IPS-20b (cell line): ENCODE measurements around the gene MS4A12.
"Not testable (repeated sequence)": the region's sequence is repeated elsewhere in the genome, so short reads cannot be mapped to it uniquely, and the experiment has no call there.

Experiments used
- H3K27ac ChIP-seq: one replicate; pipeline ENCODE4 v1.5.1; 2013; ENCODE audit warnings: low read length
- H3K27me3 ChIP-seq: 2 replicates; pipeline ENCODE4 v1.6.1; 2013; ENCODE audit warnings: mild to moderate bottlenecking, low read length, inconsistent platforms; ENCODE audit not compliant: insufficient read depth
- H3K36me3 ChIP-seq: 2 replicates; pipeline ENCODE4 v1.6.1; 2013; ENCODE audit warnings: low read depth, mild to moderate bottlenecking, inconsistent platforms, low read length, moderate library complexity; ENCODE audit not compliant: insufficient read depth
- H3K4me1 ChIP-seq: 2 replicates; pipeline ENCODE4 v1.6.1; 2013; ENCODE audit warnings: mild to moderate bottlenecking, control low read depth, inconsistent platforms, low read length, moderate library complexity; ENCODE audit not compliant: insufficient read depth
- H3K4me3 ChIP-seq: 2 replicates; pipeline ENCODE4 v1.5.1; 2013; ENCODE audit warnings: mild to moderate bottlenecking, low read length, inconsistent platforms
- H3K9ac ChIP-seq: 2 replicates; pipeline ENCODE4 v1.6.1; 2013; ENCODE audit warnings: low read depth, mild to moderate bottlenecking, inconsistent platforms, low read length, moderate library complexity
- H3K9me3 ChIP-seq: 2 replicates; pipeline ENCODE4 v1.6.1; 2013; ENCODE audit warnings: mild to moderate bottlenecking, low read depth, low read length, inconsistent platforms; ENCODE audit not compliant: insufficient read depth

MS4A12 gene, protein sequence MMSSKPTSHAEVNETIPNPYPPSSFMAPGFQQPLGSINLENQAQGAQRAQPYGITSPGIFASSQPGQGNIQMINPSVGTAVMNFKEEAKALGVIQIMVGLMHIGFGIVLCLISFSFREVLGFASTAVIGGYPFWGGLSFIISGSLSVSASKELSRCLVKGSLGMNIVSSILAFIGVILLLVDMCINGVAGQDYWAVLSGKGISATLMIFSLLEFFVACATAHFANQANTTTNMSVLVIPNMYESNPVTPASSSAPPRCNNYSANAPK

DNA sequence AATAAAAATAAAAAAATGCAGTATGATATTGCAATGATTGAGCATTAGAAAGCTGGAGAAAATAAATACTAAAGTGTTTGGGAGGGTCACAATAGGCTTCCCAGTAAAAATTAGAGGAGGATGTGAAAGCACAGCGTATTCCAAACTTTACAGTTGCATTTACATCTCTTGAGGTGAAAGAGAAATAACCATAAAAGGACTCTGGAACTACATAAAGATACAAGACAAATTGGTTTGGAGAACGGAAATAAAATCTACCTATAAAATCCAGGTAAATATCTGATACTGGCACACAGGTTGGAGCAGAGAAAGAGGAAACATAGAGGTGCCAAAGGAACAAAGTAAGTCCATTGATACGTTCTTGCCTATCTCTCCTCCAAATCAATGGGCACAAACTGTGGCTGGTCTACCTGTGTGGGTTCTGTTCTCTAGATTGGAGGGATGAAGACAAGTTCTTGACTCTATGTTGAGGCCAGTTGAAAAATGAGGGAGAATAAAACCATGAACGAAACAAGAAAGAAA is at the start of gene MS4A12:
MS4A12 (plus strand) TSS at position 291 of the 522 bp plus-strand sequence. CDS start 4,541 bp downstream, outside the sequence.
- Histone ChIP-seq H3K36me3 (no peaks in the 10 kb centered on the region), H3K27ac (no peak within 1 kb of the TSS), H3K27me3 (no peaks in the 10 kb centered on the region), H3K9me3 (no peaks in the 10 kb centered on the region), H3K4me3 (no peak within 1 kb of the TSS), H3K4me1 (peaks cover 4% of the 10 kb centered on the region; the same call in 1 of the 2 replicates), H3K9ac (no peak within 1 kb of the TSS)

DNA sequence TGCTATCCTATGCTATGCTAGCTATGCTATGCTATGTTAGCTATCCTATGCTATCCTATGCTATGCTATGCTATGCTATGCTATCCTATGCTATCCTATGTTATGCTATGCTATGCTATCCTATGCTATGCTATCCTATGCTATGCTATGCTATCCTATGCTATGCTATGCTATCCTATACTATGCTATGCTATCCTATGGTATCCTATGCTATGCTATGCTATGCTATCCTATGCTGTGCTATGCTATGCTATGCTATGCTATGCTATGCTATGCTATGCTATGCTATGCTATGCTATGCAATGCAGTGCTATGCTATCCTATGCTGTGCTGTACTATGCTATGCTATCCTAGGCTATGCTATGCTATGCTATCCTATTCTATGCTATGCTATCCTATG is 45.5 kb upstream of the MS4A12 start:
- no peak overlapping the region for H3K4me3 ChIP-seq
- H3K27ac ChIP-seq: no peak overlapping the region
- H3K9me3 ChIP-seq: peaks cover 4% of the 10 kb centered on the region; the same call in 1 of the 2 replicates
- H3K36me3 ChIP-seq: no peaks in the 10 kb centered on the region
- H3K9ac ChIP-seq: no peak overlapping the region
- no peaks in the 10 kb centered on the region for H3K4me1 ChIP-seq
- H3K27me3 ChIP-seq: no peaks in the 10 kb centered on the region

- Histone ChIP-seq H3K27me3 (no peaks in the 10 kb centered on the region), H3K36me3 (no peaks in the 10 kb centered on the region), H3K9me3 (peaks cover 4% of the 10 kb centered on the region; the same call in 1 of the 2 replicates), H3K4me3 (no peak overlapping the region), H3K27ac (no peak overlapping the region), H3K9ac (no peak overlapping the region), H3K4me1 (no peaks in the 10 kb centered on the region)
These were observed 44.7 kb upstream of the MS4A12 start for GRCh38 chr11:60447846-60448245.

GRCh38 chr11:60451185-60451584 is 41.4 kb upstream of the MS4A12 start:
- not testable (repeated sequence) for H3K27ac ChIP-seq, H3K4me1 ChIP-seq, H3K36me3 ChIP-seq, H3K27me3 ChIP-seq, H3K4me3 ChIP-seq, H3K9ac ChIP-seq, H3K9me3 ChIP-seq

- H3K36me3 ChIP-seq: no peaks in the 10 kb centered on the region
- no peaks in the 10 kb centered on the region for H3K27me3 ChIP-seq
- no peak overlapping the region for H3K9ac ChIP-seq
- H3K4me1 ChIP-seq: no peaks in the 10 kb centered on the region
- H3K27ac ChIP-seq: no peak overlapping the region
- no peak overlapping the region for H3K4me3 ChIP-seq
- H3K9me3 ChIP-seq: peaks cover 4% of the 10 kb centered on the region; the same call in 1 of the 2 replicates
These were observed 38.4 kb upstream of the MS4A12 start for GRCh38 chr11:60454212-60454611.

DNA sequence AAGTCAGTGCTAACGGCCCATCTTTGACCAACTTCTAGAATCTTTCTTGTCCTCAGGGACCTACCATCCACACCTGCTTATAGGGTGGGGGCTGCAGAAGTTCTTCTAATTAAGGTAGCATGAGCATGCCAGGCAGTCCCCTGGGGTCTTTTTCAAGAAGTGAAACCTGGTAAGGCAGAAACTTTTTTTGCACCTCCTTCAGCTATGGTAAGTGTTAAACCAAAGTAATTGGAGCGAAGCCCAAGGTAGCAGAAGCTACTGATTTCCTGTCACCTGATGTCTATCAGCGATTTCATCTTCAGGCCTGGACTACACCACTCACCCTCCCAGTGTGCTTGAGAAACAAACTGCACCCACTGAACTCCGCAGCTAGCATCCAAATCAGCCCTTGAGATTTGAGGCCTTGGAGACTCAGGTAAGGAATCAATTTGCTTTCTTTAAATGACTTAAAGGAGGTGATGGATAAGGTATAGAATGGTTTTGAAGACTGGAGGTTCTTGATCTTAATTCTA is 37.0 kb upstream of the MS4A12 start, which contains the start of gene MS4A1:
MS4A1 (plus strand) TSS at position 317 of the 512 bp plus-strand sequence. CDS start 6,528 bp downstream, outside the sequence.
- H3K9ac ChIP-seq: no peak within 1 kb of the TSS
- H3K27me3 ChIP-seq: no peaks in the 10 kb centered on the region
- no peak within 1 kb of the TSS for H3K27ac ChIP-seq
- H3K9me3 ChIP-seq: no peaks in the 10 kb centered on the region
- H3K4me1 ChIP-seq: no peaks in the 10 kb centered on the region
- H3K4me3 ChIP-seq: no peak within 1 kb of the TSS
- H3K36me3 ChIP-seq: no peaks in the 10 kb centered on the region

DNA sequence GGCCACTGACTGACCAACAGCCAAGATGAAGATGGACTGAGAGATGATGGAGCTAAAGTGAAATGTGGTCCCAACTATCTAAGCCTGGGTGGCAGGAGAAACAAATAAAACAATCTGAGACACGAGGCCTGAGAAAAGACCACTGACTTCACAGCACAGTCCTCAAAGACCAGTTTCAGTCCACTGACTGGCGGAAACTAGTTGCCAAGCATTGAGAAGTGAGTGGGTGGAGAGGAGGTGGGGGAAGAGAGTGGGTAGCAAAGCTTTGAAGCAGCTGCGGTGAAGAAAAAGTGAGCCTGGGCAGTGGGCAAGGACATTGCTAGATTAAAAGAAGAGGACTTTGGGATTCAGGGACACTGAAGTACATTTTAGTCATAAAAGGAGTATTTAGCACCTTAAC is 35.0 kb upstream of the MS4A12 start:
- Histone ChIP-seq H3K36me3 (no peaks in the 10 kb centered on the region), H3K27me3 (no peaks in the 10 kb centered on the region), H3K9ac (no peak overlapping the region), H3K27ac (no peak overlapping the region), H3K4me3 (no peak overlapping the region), H3K4me1 (no peaks in the 10 kb centered on the region), H3K9me3 (no peaks in the 10 kb centered on the region)

GRCh38 chr11:60459345-60459744 is 33.2 kb upstream of the MS4A12 start:
- no peak overlapping the region for H3K4me3 ChIP-seq
- H3K27me3 ChIP-seq: no peaks in the 10 kb centered on the region
- H3K9me3 ChIP-seq: no peaks in the 10 kb centered on the region
- no peaks in the 10 kb centered on the region for H3K36me3 ChIP-seq
- H3K9ac ChIP-seq: no peak overlapping the region
- no peak overlapping the region for H3K27ac ChIP-seq
- H3K4me1 ChIP-seq: no peaks in the 10 kb centered on the region

DNA sequence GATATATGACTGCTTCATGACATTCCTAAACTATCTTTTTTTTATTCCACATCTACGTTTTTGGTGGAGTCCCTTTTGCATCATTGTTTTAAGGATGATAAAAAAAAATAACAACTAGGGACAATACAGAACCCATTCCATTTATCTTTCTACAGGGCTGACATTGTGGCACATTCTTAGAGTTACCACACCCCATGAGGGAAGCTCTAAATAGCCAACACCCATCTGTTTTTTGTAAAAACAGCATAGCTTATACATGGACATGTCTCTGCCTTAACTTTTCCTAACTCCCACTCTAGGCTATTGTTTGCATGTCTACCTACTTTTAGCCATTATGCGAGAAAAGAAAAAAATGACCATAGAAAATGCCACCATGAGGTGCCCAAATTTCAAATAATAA is 23.7 kb upstream of the MS4A12 start:
- Histone ChIP-seq H3K27me3 (no peaks in the 10 kb centered on the region), H3K27ac (no peak overlapping the region), H3K4me3 (no peak overlapping the region), H3K4me1 (no peaks in the 10 kb centered on the region), H3K9me3 (no peaks in the 10 kb centered on the region), H3K9ac (no peak overlapping the region), H3K36me3 (no peaks in the 10 kb centered on the region)

DNA sequence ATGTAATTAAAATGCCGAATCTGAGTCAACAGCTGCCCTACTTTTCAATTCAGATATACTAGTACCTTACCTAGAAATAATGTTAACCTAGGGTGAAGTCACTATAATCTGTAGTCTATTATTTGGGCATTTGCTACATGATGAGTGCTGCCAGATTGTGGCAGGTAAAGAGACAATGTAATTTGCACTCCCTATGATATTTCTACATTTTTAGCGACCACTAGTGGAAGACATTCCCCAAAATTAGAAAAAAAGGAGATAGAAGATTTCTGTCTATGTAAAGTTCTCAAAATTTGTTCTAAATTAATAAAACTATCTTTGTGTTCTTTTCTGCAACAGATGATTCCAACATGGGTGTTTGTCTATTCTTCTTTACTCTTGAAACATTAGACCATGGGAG is 22.9 kb upstream of the MS4A12 start:
- H3K27me3 ChIP-seq: no peaks in the 10 kb centered on the region
- H3K4me3 ChIP-seq: no peak overlapping the region
- no peak overlapping the region for H3K9ac ChIP-seq
- no peaks in the 10 kb centered on the region for H3K4me1 ChIP-seq
- H3K27ac ChIP-seq: no peak overlapping the region
- no peaks in the 10 kb centered on the region for H3K36me3 ChIP-seq
- no peaks in the 10 kb centered on the region for H3K9me3 ChIP-seq

DNA sequence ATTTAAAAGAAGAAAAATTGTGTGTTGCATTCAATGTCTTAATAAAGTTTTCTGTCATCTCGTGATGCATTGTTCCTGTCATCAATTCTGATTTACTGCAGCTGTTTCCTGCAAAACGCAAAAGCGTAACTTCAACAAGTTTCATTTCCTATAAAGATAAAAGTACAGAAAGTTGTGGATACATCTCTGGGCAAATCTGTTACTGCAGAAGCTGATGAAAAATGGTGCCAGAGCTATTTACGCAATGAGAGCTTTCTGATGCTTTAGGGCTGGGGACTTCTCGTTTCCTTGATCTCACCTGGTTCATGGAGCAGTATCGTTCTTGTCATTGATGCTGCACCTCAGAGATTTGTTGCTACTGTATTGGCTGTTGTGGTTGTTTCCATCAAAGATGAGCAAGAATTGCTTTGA is 15.5 kb upstream of the MS4A12 start:
- H3K27me3 ChIP-seq: no peaks in the 10 kb centered on the region
- no peaks in the 10 kb centered on the region for H3K36me3 ChIP-seq
- H3K27ac ChIP-seq: no peak overlapping the region
- H3K4me3 ChIP-seq: no peak overlapping the region
- no peaks in the 10 kb centered on the region for H3K4me1 ChIP-seq
- no peak overlapping the region for H3K9ac ChIP-seq
- H3K9me3 ChIP-seq: no peaks in the 10 kb centered on the region

- H3K9ac ChIP-seq: no peak overlapping the region
- H3K36me3 ChIP-seq: no peaks in the 10 kb centered on the region
- H3K27ac ChIP-seq: no peak overlapping the region
- no peak overlapping the region for H3K4me3 ChIP-seq
- H3K9me3 ChIP-seq: no peaks in the 10 kb centered on the region
- H3K27me3 ChIP-seq: no peaks in the 10 kb centered on the region
- H3K4me1 ChIP-seq: no peaks in the 10 kb centered on the region
These were observed 10.2 kb upstream of the MS4A12 start for GRCh38 chr11:60482361-60482760.
